Measurements from ENCODE around the gene CGN. TPM values are rescaled to one million over a fixed set of nuclear protein-coding genes. Genes with fewer than 3 reads are reported as not detected.

CGN gene
- total and polyA plus RNA-seq, 2 donors (not counting 1 experiment from before 2014, with no cell fraction given): 0.22 to 0.81 TPM

DNA sequence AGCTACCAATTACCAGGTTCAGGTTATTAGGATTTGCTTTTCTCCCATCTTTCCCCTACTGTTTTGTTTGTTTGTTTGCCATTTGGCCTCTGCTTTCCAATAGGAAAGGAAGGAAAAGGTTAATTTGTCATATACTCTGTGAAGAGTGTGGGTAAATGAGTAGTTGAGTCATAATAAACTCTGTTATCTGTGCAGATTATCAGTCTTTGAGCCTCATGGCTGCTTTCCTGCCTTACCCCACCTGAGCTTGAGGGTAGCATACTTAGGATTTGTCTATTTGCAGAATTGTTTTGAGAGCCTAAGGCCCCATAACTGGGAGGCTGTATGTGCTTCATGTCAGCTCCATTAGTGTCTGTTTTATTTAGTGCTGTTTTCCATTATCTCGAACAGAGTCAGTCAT is 67.8 kb downstream of the CGN start:
- Histone ChIP-seq H3K36me3 (replicated peaks in 1 of 2; ENCODE audit: control extremely low read depth in 1 of 2, control insufficient read depth in 1 of 2, extremely low read depth in 1 of 2, insufficient read depth in 2 of 2, low read length in 1 of 2) (no peaks in the 10 kb centered on the region), H3K4me1 (ENCODE audit: control insufficient read depth in 2 of 2, insufficient read depth in 2 of 2, low read length in 2 of 2) (no peaks in the 10 kb centered on the region), H2AFZ (ENCODE audit: insufficient read depth, low read depth, low read length, poor library complexity, severe bottlenecking) (no peak overlapping the region), H4K20me1 (ENCODE audit: control insufficient read depth, insufficient read depth, low read length, poor library complexity, severe bottlenecking) (no peaks in the 10 kb centered on the region), H3K4me2 (replicated peaks; ENCODE audit: low read depth, low read length, poor library complexity, severe bottlenecking) (no peak overlapping the region), H3K9me3 (ENCODE audit: control extremely low read depth in 1 of 3, control insufficient read depth in 2 of 3, insufficient read depth in 1 of 3, low read length in 2 of 3) (no peaks in the 10 kb centered on the region), H3K27me3 (replicated peaks in 1 of 4; ENCODE audit: control extremely low read depth in 1 of 4, control insufficient read depth in 3 of 4, insufficient read depth in 4 of 4, low read length in 3 of 4) (no peaks in the 10 kb centered on the region), H3K9ac (ENCODE audit: low read length) (no peak overlapping the region), H3K27ac (ENCODE audit: low read length in 2 of 2) (no peak overlapping the region), H3K79me2 (ENCODE audit: control insufficient read depth, insufficient read depth, low read length) (no peaks in the 10 kb centered on the region), H3K4me3 (ENCODE audit: control extremely low read depth in 1 of 5, extremely low read depth in 1 of 5, insufficient read depth in 1 of 5, low read depth in 2 of 5, low read length in 4 of 5) (no peak overlapping the region)
- ChIA-PET CTCF (interaction anchor here (1.0 kb wide), 1 partner anchor 15 kb away, joined by 3 read pairs; no protein-coding TSS in a partner anchor), POLR2A (no interaction called here)
- Mint-ChIP-seq H3K4me3 (no peak overlapping the region), H3K27me3 (no peaks in the 10 kb centered on the region), H3K27ac (no peak overlapping the region), H3K4me1 (no peaks in the 10 kb centered on the region), H3K9me3 (ENCODE audit: insufficient read depth) (no peaks in the 10 kb centered on the region)
- intact Hi-C loops (cut with micrococcal nuclease): no loop called here
- WGBS (ENCODE audit: insufficient coverage): no CpG with 5 or more reads among the region's 1 CpG
- DNase-seq: no peak
- ATAC-seq (ENCODE audit: low read depth): no peak
- TF ChIP-seq EZH2 (IDR thresholded peaks at IDR 0.05; ENCODE audit: borderline replicate concordance, insufficient read depth, low read depth, low read length, poor library complexity, severe bottlenecking): no peak
- TF ChIP-seq, protein P1, sequence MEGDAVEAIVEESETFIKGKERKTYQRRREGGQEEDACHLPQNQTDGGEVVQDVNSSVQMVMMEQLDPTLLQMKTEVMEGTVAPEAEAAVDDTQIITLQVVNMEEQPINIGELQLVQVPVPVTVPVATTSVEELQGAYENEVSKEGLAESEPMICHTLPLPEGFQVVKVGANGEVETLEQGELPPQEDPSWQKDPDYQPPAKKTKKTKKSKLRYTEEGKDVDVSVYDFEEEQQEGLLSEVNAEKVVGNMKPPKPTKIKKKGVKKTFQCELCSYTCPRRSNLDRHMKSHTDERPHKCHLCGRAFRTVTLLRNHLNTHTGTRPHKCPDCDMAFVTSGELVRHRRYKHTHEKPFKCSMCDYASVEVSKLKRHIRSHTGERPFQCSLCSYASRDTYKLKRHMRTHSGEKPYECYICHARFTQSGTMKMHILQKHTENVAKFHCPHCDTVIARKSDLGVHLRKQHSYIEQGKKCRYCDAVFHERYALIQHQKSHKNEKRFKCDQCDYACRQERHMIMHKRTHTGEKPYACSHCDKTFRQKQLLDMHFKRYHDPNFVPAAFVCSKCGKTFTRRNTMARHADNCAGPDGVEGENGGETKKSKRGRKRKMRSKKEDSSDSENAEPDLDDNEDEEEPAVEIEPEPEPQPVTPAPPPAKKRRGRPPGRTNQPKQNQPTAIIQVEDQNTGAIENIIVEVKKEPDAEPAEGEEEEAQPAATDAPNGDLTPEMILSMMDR (IDR thresholded peaks at IDR 0.05): no peak

DNA sequence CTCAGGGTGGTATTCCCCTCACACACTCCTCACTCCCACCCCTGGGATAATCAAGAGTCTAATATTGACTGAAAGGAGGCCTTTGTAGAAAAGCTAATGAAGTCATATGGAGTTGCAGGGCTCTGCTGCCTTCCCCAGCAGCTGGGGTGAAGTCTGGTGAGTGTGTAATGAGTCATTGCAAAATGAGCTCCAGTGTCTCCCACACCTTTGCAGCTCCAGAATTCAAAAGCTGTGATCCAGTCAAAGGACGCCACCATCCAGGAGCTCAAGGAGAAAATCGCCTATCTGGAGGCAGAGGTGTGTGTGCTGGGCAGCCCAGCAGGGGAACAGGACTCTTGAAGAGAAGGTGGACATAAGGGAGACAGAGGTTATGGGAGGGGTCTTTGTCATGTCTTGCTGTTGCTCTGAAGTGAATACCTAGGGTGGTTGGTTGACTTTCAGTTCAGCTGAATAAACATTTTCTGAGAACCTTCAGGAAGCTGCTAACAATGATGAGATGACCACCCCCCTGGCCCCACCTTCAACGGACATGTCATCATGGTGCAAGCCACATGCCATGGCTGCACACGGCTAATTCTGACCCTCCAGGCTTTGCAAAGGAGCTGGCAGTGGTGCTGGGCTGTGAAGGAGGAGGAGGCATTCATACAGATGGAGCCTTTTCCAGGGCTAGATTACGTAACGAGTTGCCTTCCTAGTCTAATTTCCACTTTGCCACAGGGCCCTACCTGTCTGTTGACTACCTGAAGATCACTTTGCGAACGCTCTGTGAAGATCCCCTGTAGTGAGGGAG is 68.4 kb downstream of the CGN start:
- CTCF ChIA-PET: interaction anchor here (1.0 kb wide), 1 partner anchor 14 kb away, joined by 3 read pairs; no protein-coding TSS in a partner anchor
- H3K27ac ChIP-seq (ENCODE audit: low read length in 2 of 2): no peak overlapping the region
- DNase-seq (no peak), ATAC-seq (ENCODE audit: low read depth) (no peak)
- Mint-ChIP-seq H3K4me1 (no peaks in the 10 kb centered on the region), H3K27me3 (no peaks in the 10 kb centered on the region), H3K27ac (no peak overlapping the region), H3K4me3 (no peak overlapping the region), H3K9me3 (ENCODE audit: insufficient read depth) (no peaks in the 10 kb centered on the region)
- no peaks in the 10 kb centered on the region for H3K27me3 ChIP-seq (replicated peaks in 1 of 4; ENCODE audit: control extremely low read depth in 1 of 4, control insufficient read depth in 3 of 4, insufficient read depth in 4 of 4, low read length in 3 of 4)
- intact Hi-C loops (cut with micrococcal nuclease): no loop called here
- H3K9ac ChIP-seq (ENCODE audit: low read length): no peak overlapping the region
- H4K20me1 ChIP-seq (ENCODE audit: control insufficient read depth, insufficient read depth, low read length, poor library complexity, severe bottlenecking): no peaks in the 10 kb centered on the region
- H3K4me2 ChIP-seq (replicated peaks; ENCODE audit: low read depth, low read length, poor library complexity, severe bottlenecking): no peak overlapping the region
- 98% methylated on average over 4 of the region's 8 CpGs for WGBS (ENCODE audit: insufficient coverage)
- H3K36me3 ChIP-seq (replicated peaks in 1 of 2; ENCODE audit: control extremely low read depth in 1 of 2, control insufficient read depth in 1 of 2, extremely low read depth in 1 of 2, insufficient read depth in 2 of 2, low read length in 1 of 2): no peaks in the 10 kb centered on the region
- H2AFZ ChIP-seq (ENCODE audit: insufficient read depth, low read depth, low read length, poor library complexity, severe bottlenecking): no peak overlapping the region
- H3K79me2 ChIP-seq (ENCODE audit: control insufficient read depth, insufficient read depth, low read length): no peaks in the 10 kb centered on the region
- no peaks in the 10 kb centered on the region for H3K4me1 ChIP-seq (ENCODE audit: control insufficient read depth in 2 of 2, insufficient read depth in 2 of 2, low read length in 2 of 2)
- no peaks in the 10 kb centered on the region for H3K9me3 ChIP-seq (ENCODE audit: control extremely low read depth in 1 of 3, control insufficient read depth in 2 of 3, insufficient read depth in 1 of 3, low read length in 2 of 3)
- POLR2A ChIA-PET: no interaction called here
- TF ChIP-seq EZH2 (IDR thresholded peaks at IDR 0.05; ENCODE audit: borderline replicate concordance, insufficient read depth, low read depth, low read length, poor library complexity, severe bottlenecking): no peak
- TF ChIP-seq, protein P1 (IDR thresholded peaks at IDR 0.05): no peak
- no peak overlapping the region for H3K4me3 ChIP-seq (ENCODE audit: control extremely low read depth in 1 of 5, extremely low read depth in 1 of 5, insufficient read depth in 1 of 5, low read depth in 2 of 5, low read length in 4 of 5)
